DOHH2 (cell line): ENCODE measurements around the gene METTL26.

Experiments
- CTCF ChIP-seq: fragments of 200-600 bp; sonication (generic); IDR thresholded peaks from one replicate; pipeline ENCODE4 v1.5.1; 2014; ENCODE audit warnings: antibody characterized with exemption, mild to moderate bottlenecking, low read depth, low read length; ENCODE audit not compliant: poor library complexity, severe bottlenecking
- EZH2phosphoT487 ChIP-seq: fragments of 200-600 bp; sonication (generic); IDR thresholded peaks from 2 replicates; pipeline ENCODE4 v1.6.1; 2017; ENCODE audit warnings: borderline replicate concordance, mild to moderate bottlenecking, antibody characterized with exemption, low read length, moderate library complexity, mixed read lengths

- TF ChIP-seq CTCF (no peak), EZH2phosphoT487 (no peak)
Observed at GRCh38 chr16:621526-622105, 14.5 kb downstream of the METTL26 start.
